ENCODE results near the gene TAF1B. TPM values are rescaled to one million over a fixed set of nuclear protein-coding genes. Genes with fewer than 3 reads are reported as not detected.

The TAF1B gene
- total RNA-seq, 1 experiment from 2014 or later = 52.8 TPM

DNA sequence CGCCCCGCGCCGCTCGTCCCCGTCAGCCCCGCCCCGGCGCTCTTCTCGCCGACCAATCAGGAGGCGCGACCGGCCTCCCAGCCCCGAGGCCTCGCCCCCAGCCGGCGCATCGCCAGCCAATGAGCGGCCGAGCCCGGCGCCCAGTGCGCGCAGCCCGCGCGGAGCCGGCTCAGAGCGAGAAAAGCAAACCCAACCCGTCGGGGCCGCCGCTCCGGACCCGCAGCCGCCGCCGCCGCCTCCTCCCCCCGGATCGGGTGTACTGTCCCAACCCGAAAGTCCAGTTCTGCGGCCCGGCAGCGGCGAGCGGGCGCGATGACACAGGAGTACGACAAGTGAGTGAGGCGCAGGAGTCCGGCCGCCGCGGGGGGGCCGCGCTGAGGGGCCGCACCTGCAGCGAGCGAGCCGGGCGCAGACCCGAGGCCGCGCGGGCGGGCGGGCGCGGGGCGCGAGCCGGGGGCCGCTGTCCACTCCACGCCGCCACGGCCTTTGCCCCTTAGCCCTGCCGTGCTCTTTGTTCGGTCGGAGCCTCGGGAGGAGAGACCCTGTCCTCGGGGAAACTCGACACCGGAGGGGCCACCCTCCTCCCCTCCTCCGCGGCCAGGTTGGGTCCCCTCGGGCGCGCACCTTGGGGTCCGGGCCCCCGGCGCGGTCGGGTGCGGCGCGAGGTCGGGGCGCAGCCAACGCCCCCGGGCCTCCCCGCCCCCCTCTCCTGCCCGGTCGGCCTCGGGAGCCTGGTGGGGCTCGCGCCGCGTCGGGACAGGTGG lies 108.4 kb downstream of the TAF1B start, which contains the start of gene GRHL1:
GRHL1 (plus strand) TSS at position 172 of the 764 bp plus-strand sequence; CDS start at position 313, 141 bp downstream.
- Histone ChIP-seq H3K36me3 (ENCODE audit: insufficient read depth, low read length, poor library complexity, severe bottlenecking) (no peaks in the 10 kb centered on the region), H3K4me1 (ENCODE audit: insufficient read depth, low read length, poor library complexity, severe bottlenecking) (no peaks in the 10 kb centered on the region), H3K27me3 (replicated peaks; ENCODE audit: insufficient read depth, low read depth, low read length, poor library complexity) (peaks cover 29% of the 10 kb centered on the region), H3K9me3 (ENCODE audit: low read depth, low read length, poor library complexity, severe bottlenecking) (no peaks in the 10 kb centered on the region), H3K27ac (ENCODE audit: low read depth, low read length, poor library complexity, severe bottlenecking) (no peak within 1 kb of the TSS), H3K4me3 (ENCODE audit: low read depth, low read length, poor library complexity, severe bottlenecking) (peak within 1 kb of the TSS; percentile 67)
- peak; percentile 94 for DNase-seq (ENCODE audit: low spot score)
- ChIA-PET POLR2A (ENCODE audit: low non-redundant PET) (no interaction called here), CTCF (no interaction called here)
- no peak for TF ChIP-seq EZH2 (IDR thresholded peaks at IDR 0.05; ENCODE audit: borderline replicate concordance, low read depth, low read length, poor library complexity, severe bottlenecking)
- intact Hi-C loops (cut with micrococcal nuclease; ENCODE audit: unreplicated experiment) = no loop called here
- no TSS peak for BruUV-seq (replicated peaks)

- Histone ChIP-seq H3K9me3 (ENCODE audit: low read depth, low read length, poor library complexity, severe bottlenecking) (no peaks in the 10 kb centered on the region), H3K4me3 (ENCODE audit: low read depth, low read length, poor library complexity, severe bottlenecking) (peak overlapping the region; percentile 67), H3K4me1 (ENCODE audit: insufficient read depth, low read length, poor library complexity, severe bottlenecking) (no peaks in the 10 kb centered on the region), H3K27me3 (replicated peaks; ENCODE audit: insufficient read depth, low read depth, low read length, poor library complexity) (peaks cover 29% of the 10 kb centered on the region), H3K36me3 (ENCODE audit: insufficient read depth, low read length, poor library complexity, severe bottlenecking) (no peaks in the 10 kb centered on the region), H3K27ac (ENCODE audit: low read depth, low read length, poor library complexity, severe bottlenecking) (no peak overlapping the region)
- TF ChIP-seq CTCF (conservative IDR thresholded peaks at IDR 0.05; ENCODE audit: low read depth, low read length) (no peak), EZH2 (IDR thresholded peaks at IDR 0.05; ENCODE audit: borderline replicate concordance, low read depth, low read length, poor library complexity, severe bottlenecking) (peak; percentile 16)
- ChIA-PET CTCF (no interaction called here), POLR2A (ENCODE audit: low non-redundant PET) (no interaction called here)
- BruUV-seq (replicated peaks) = no TSS peak
- intact Hi-C loops (cut with micrococcal nuclease; ENCODE audit: unreplicated experiment) = no loop called here
- DNase-seq (ENCODE audit: low spot score) = no peak
Observed at GRCh38 chr2:9952286-9952737, 109.0 kb downstream of the TAF1B start.

- Histone ChIP-seq H3K36me3 (ENCODE audit: insufficient read depth, low read length, poor library complexity, severe bottlenecking) (no peaks in the 10 kb centered on the region), H3K27ac (ENCODE audit: low read depth, low read length, poor library complexity, severe bottlenecking) (no peak overlapping the region), H3K27me3 (replicated peaks; ENCODE audit: insufficient read depth, low read depth, low read length, poor library complexity) (peaks cover 29% of the 10 kb centered on the region), H3K4me1 (ENCODE audit: insufficient read depth, low read length, poor library complexity, severe bottlenecking) (no peaks in the 10 kb centered on the region), H3K4me3 (ENCODE audit: low read depth, low read length, poor library complexity, severe bottlenecking) (no peak overlapping the region), H3K9me3 (ENCODE audit: low read depth, low read length, poor library complexity, severe bottlenecking) (no peaks in the 10 kb centered on the region)
- BruUV-seq (replicated peaks) = no TSS peak
- intact Hi-C loops (cut with micrococcal nuclease; ENCODE audit: unreplicated experiment) = no loop called here
- ChIA-PET CTCF (no interaction called here), POLR2A (ENCODE audit: low non-redundant PET) (no interaction called here)
- no peak for DNase-seq (ENCODE audit: low spot score)
- TF ChIP-seq EZH2 (IDR thresholded peaks at IDR 0.05; ENCODE audit: borderline replicate concordance, low read depth, low read length, poor library complexity, severe bottlenecking) = no peak
- TF ChIP-seq CTCF (conservative IDR thresholded peaks at IDR 0.05; ENCODE audit: low read depth, low read length) = no peak
Observed at GRCh38 chr2:9952856-9953503, 109.7 kb downstream of the TAF1B start.
